Lower leg skin (tissue), 3 donors: ENCODE measurements around the gene PAQR8.

Experiments
- POLR2A ChIP-seq, 2 donors: fragments of 450-650 bp; IDR thresholded peaks; one replicate each; pipeline ENCODE4 v1.6.1; 2016 to 2017; ENCODE audit warnings: antibody characterized with exemption in 2 of 2, mild to moderate bottlenecking in 1 of 2, moderate library complexity in 1 of 2
- TF ChIP-seq, protein P1 (sequence below), 3 donors: fragments of 450-650 bp; IDR thresholded peaks; one replicate each; pipeline ENCODE4 v1.5.1; 2016; ENCODE audit warnings: antibody characterized with exemption in 3 of 3, mild to moderate bottlenecking in 3 of 3, moderate library complexity in 2 of 3

DNA sequence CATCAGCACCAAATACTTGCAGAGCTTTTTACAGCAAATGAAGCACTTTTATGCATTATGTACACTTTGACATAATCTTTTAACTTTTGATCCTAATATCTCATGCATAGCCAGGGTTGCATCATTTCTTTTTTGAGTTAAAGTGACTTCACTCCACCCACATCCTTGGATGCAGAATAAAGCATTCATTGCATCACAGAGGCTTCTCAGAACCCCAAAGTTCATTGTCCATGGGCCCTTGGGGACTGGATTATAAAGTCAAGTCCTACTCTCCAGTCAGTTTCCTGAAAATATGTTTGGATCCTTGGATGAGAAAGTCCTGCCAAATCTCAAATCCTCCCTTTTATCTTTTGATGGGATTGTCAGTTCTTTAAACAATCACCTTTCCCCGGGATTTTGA lies 47.5 kb downstream of the PAQR8 start:
- TF ChIP-seq, protein P1, sequence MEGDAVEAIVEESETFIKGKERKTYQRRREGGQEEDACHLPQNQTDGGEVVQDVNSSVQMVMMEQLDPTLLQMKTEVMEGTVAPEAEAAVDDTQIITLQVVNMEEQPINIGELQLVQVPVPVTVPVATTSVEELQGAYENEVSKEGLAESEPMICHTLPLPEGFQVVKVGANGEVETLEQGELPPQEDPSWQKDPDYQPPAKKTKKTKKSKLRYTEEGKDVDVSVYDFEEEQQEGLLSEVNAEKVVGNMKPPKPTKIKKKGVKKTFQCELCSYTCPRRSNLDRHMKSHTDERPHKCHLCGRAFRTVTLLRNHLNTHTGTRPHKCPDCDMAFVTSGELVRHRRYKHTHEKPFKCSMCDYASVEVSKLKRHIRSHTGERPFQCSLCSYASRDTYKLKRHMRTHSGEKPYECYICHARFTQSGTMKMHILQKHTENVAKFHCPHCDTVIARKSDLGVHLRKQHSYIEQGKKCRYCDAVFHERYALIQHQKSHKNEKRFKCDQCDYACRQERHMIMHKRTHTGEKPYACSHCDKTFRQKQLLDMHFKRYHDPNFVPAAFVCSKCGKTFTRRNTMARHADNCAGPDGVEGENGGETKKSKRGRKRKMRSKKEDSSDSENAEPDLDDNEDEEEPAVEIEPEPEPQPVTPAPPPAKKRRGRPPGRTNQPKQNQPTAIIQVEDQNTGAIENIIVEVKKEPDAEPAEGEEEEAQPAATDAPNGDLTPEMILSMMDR (IDR thresholded peaks at IDR 0.05) = no peak
- TF ChIP-seq POLR2A (IDR thresholded peaks at IDR 0.05) = no peak
